Activated CD8-positive, alpha-beta T cell treated with anti-CD3 and anti-CD28 coated beads for 36 hours (primary cell): Measurements from ENCODE around the gene LRRC8E. TPM values are rescaled to one million over a fixed set of nuclear protein-coding genes. Genes with fewer than 3 reads are reported as not detected.
A peak's percentile ranks its signal among the peaks of the same experiment; 100 is the strongest.

Experiments used
- ATAC-seq: fragments of 200-7000 bp; cut with Tn5 transposase; one replicate; pipeline ENCODE4 v1.10.0; 2021; ENCODE audit warnings: mild to moderate bottlenecking, moderate library complexity
- CTCF ChIA-PET: fragments of 350-600 bp; sonication (Branson Sonifier 250); formaldehyde crosslinking; loops from one replicate; lab custom pipeline; 2021; ENCODE audit warnings: antibody characterized with exemption; lab: Charles Lee
- POLR2A ChIA-PET: fragments of 350-600 bp; sonication (Branson Sonifier 250); formaldehyde crosslinking; loops from one replicate; lab custom pipeline; 2021; ENCODE audit warnings: antibody characterized with exemption; lab: Charles Lee
- DNase-seq: peaks from one replicate; pipeline ENCODE4 v3.0.0-alpha.2; 2020
- H3K27ac Mint-ChIP-seq: one replicate; pipeline ENCODE4 v1.8.0; 2021; ENCODE audit warnings: mild to moderate bottlenecking, mixed read lengths
- H3K27me3 Mint-ChIP-seq: one replicate; pipeline ENCODE4 v1.8.0; 2021; ENCODE audit warnings: mixed read lengths
- H3K36me3 Mint-ChIP-seq: one replicate; pipeline ENCODE4 v1.8.0; 2021; ENCODE audit warnings: low read depth, mixed read lengths
- H3K4me1 Mint-ChIP-seq: one replicate; pipeline ENCODE4 v1.8.0; 2021; ENCODE audit warnings: low read depth, mixed read lengths
- H3K4me3 Mint-ChIP-seq: one replicate; pipeline ENCODE4 v1.8.0; 2021; ENCODE audit warnings: mild to moderate bottlenecking, moderate library complexity, mixed read lengths
- H3K9me3 Mint-ChIP-seq: one replicate; pipeline ENCODE4 v1.8.0; 2021; ENCODE audit warnings: mixed read lengths
- CTCF ChIP-seq: fragments of 200-600 bp; IDR thresholded peaks from one replicate; pipeline ENCODE4 v1.8.0; 2022; ENCODE audit warnings: antibody characterized with exemption, mild to moderate bottlenecking
- intact Hi-C: fragments of 100-400 bp; cut with micrococcal nuclease; formaldehyde crosslinking; loops from one replicate; pipeline ENCODE4 v1.10.0; 2022
- total RNA-seq, 2 experiments: library from RNA; stranded (reverse); gene quantifications; one replicate each; pipeline ENCODE4 v1.2.3, GENCODE V29; 2021

Gene LRRC8E
- total RNA-seq, 2 experiments from 2014 or later = not detected

GRCh38 chr19:7933411-7933810, 45.1 kb downstream of the LRRC8E start:
- DNase-seq (no peak), ATAC-seq (no peak)
- ChIA-PET POLR2A (interaction anchor here (7.7 kb wide), 1 partner anchor 9 kb away, joined by 81 read pairs; the partner anchor contains the start of gene TIMM44), CTCF (interaction anchor here (1.1 to 1.3 kb wide), 2 partner anchors 9 to 14 kb away, joined by 3 read pairs; partner anchors contain the start of gene SNAPC2)
- TF ChIP-seq CTCF = peak; percentile 39
- Mint-ChIP-seq H3K27me3 (no peaks in the 10 kb centered on the region), H3K4me3 (no peak overlapping the region), H3K27ac (no peak overlapping the region), H3K4me1 (peaks cover 7% of the 10 kb centered on the region), H3K9me3 (no peaks in the 10 kb centered on the region), H3K36me3 (peaks cover 39% of the 10 kb centered on the region)
- intact Hi-C loops = no loop called here

- CTCF ChIA-PET = interaction anchor here (1.1 kb wide), 1 partner anchor 15 kb away, joined by 3 read pairs; the partner anchor contains the start of gene SNAPC2
- H3K4me3 Mint-ChIP-seq = no peak overlapping the region
- H3K27me3 Mint-ChIP-seq = no peaks in the 10 kb centered on the region
- peaks cover 6% of the 10 kb centered on the region for H3K4me1 Mint-ChIP-seq
- POLR2A ChIA-PET = no interaction called here
- no peak overlapping the region for H3K27ac Mint-ChIP-seq
- intact Hi-C loops = no loop called here
- DNase-seq (no peak), ATAC-seq (no peak)
- no peak for TF ChIP-seq CTCF
- no peaks in the 10 kb centered on the region for H3K9me3 Mint-ChIP-seq
- peaks cover 38% of the 10 kb centered on the region for H3K36me3 Mint-ChIP-seq
Observed at GRCh38 chr19:7933828-7934725, 45.8 kb downstream of the LRRC8E start.

GRCh38 chr19:7934766-7935165, 46.5 kb downstream of the LRRC8E start:
- no peak for DNase-seq
- Mint-ChIP-seq H3K9me3 (no peaks in the 10 kb centered on the region), H3K4me1 (peaks cover 4% of the 10 kb centered on the region), H3K4me3 (no peak overlapping the region), H3K27ac (no peak overlapping the region), H3K36me3 (peaks cover 37% of the 10 kb centered on the region), H3K27me3 (no peaks in the 10 kb centered on the region)
- intact Hi-C loops = no loop called here
- TF ChIP-seq CTCF = no peak
- POLR2A ChIA-PET = interaction anchor here (1.1 kb wide), 1 partner anchor 14 kb away, joined by 4 read pairs; no protein-coding TSS in a partner anchor
- CTCF ChIA-PET = no interaction called here
- ATAC-seq = no peak

GRCh38 chr19:7940841-7941240, 52.5 kb downstream of the LRRC8E start:
- H3K27ac Mint-ChIP-seq = no peak overlapping the region
- no peak for TF ChIP-seq CTCF
- DNase-seq = no peak
- intact Hi-C loops = loop anchor here (10.0 kb wide), 2 partner anchors 64 to 304 kb away; partner anchors contain the start of gene ELAVL1
- POLR2A ChIA-PET = interaction anchor here (6.7 kb wide), 1 partner anchor 11 kb away, joined by 81 read pairs; the partner anchor contains the start of gene CTXN1
- CTCF ChIA-PET = interaction anchor here (1.5 kb wide), 1 partner anchor 12 kb away, joined by 3 read pairs; no protein-coding TSS in a partner anchor
- peaks cover 29% of the 10 kb centered on the region for H3K36me3 Mint-ChIP-seq
- no peak for ATAC-seq
- H3K27me3 Mint-ChIP-seq = no peaks in the 10 kb centered on the region
- H3K9me3 Mint-ChIP-seq = no peaks in the 10 kb centered on the region
- H3K4me1 Mint-ChIP-seq = peaks cover 37% of the 10 kb centered on the region
- peak overlapping the region; percentile 38 for H3K4me3 Mint-ChIP-seq
